Superior temporal gyrus (tissue), 1 donor: ENCODE measurements around the gene GPR62.
"Not testable (repeated sequence)": the region's sequence is repeated elsewhere in the genome, so short reads cannot be mapped to it uniquely, and the experiment has no call there.

ENCODE experiments used
- DNase-seq: peaks from one replicate; pipeline ENCODE4 v3.0.0-alpha.2; 2016; ENCODE audit errors: extremely low spot score

GPR62 gene

GRCh38 chr3:51955175-51955892, at the start of gene GPR62:
Gene GPR62 (plus strand): TSS chr3:51955381. CDS start chr3:51955653, 272 bp downstream.
- DNase-seq: peak; percentile 88

GRCh38 chr3:51908026-51908425, 47.2 kb upstream of the GPR62 start:
- DNase-seq: no peak

- no peak for DNase-seq
Observed at GRCh38 chr3:51916418-51916817, 38.8 kb upstream of the GPR62 start.

- DNase-seq: no peak
Observed at GRCh38 chr3:51921081-51921578, 34.1 kb upstream of the GPR62 start.

- no peak for DNase-seq
Observed at GRCh38 chr3:51927061-51927977, 27.9 kb upstream of the GPR62 start.

GRCh38 chr3:51928438-51928837, 26.7 kb upstream of the GPR62 start:
- DNase-seq: no peak

GRCh38 chr3:51928981-51929380, 26.2 kb upstream of the GPR62 start:
- DNase-seq: not testable (repeated sequence)

- no peak for DNase-seq
Observed at GRCh38 chr3:51929420-51930003, 25.7 kb upstream of the GPR62 start.

GRCh38 chr3:51930439-51930838, 24.7 kb upstream of the GPR62 start:
- DNase-seq: no peak

GRCh38 chr3:51931756-51932155, 23.4 kb upstream of the GPR62 start:
- no peak for DNase-seq

- no peak for DNase-seq
Observed at GRCh38 chr3:51932471-51933370, 22.5 kb upstream of the GPR62 start.

- no peak for DNase-seq
Observed at GRCh38 chr3:51933471-51934138, 21.6 kb upstream of the GPR62 start.

- no peak for DNase-seq
Observed at GRCh38 chr3:51934139-51934850, 20.9 kb upstream of the GPR62 start.

GRCh38 chr3:51934991-51935885, 19.9 kb upstream of the GPR62 start:
- no peak for DNase-seq

- DNase-seq: no peak
Observed at GRCh38 chr3:51935886-51936755, 19.1 kb upstream of the GPR62 start.

- no peak for DNase-seq
Observed at GRCh38 chr3:51937014-51937413, 18.2 kb upstream of the GPR62 start.

GRCh38 chr3:51937611-51938450, 17.4 kb upstream of the GPR62 start:
- DNase-seq: no peak
